Astrocyte (in vitro differentiated cells and primary cell): Measurements from ENCODE around the gene CWC27.

Experiments
- EZH2 ChIP-seq: IDR thresholded peaks from 2 replicates; pipeline ENCODE4 v1.6.1; 2012; ENCODE audit warnings: mild to moderate bottlenecking, low read length, inconsistent platforms; ENCODE audit not compliant: insufficient read depth
- TF ChIP-seq, protein P1 (sequence below): IDR thresholded peaks from 2 replicates; pipeline ENCODE4 v1.5.1; 2011; ENCODE audit warnings: low read depth, mild to moderate bottlenecking, inconsistent platforms, low read length, moderate library complexity; ENCODE audit not compliant: insufficient read depth

GRCh38 chr5:65029178-65029577, 260.4 kb downstream of the CWC27 start:
- TF ChIP-seq, protein P1, sequence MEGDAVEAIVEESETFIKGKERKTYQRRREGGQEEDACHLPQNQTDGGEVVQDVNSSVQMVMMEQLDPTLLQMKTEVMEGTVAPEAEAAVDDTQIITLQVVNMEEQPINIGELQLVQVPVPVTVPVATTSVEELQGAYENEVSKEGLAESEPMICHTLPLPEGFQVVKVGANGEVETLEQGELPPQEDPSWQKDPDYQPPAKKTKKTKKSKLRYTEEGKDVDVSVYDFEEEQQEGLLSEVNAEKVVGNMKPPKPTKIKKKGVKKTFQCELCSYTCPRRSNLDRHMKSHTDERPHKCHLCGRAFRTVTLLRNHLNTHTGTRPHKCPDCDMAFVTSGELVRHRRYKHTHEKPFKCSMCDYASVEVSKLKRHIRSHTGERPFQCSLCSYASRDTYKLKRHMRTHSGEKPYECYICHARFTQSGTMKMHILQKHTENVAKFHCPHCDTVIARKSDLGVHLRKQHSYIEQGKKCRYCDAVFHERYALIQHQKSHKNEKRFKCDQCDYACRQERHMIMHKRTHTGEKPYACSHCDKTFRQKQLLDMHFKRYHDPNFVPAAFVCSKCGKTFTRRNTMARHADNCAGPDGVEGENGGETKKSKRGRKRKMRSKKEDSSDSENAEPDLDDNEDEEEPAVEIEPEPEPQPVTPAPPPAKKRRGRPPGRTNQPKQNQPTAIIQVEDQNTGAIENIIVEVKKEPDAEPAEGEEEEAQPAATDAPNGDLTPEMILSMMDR = no peak
- TF ChIP-seq EZH2 = no peak
